Measurements from ENCODE around the gene NABP1.

- no peak for TF ChIP-seq CTCF (IDR thresholded peaks at IDR 0.05; ENCODE audit: insufficient read depth, low read length)
- no peak for TF ChIP-seq POLR2AphosphoS5 (IDR thresholded peaks at IDR 0.05; ENCODE audit: low read depth)
- no peak for TF ChIP-seq REST (IDR thresholded peaks at IDR 0.05; ENCODE audit: insufficient replicate concordance, low read depth)
- TF ChIP-seq SPI1 (IDR thresholded peaks at IDR 0.05; ENCODE audit: borderline replicate concordance, low read depth): no peak
- TF ChIP-seq GABPA (IDR thresholded peaks at IDR 0.05; ENCODE audit: low read depth): no peak
These were observed 45.5 kb upstream of the NABP1 start for GRCh38 chr2:191632426-191632825.
